Osteocyte (in vitro differentiated cells): ENCODE results near the gene TTLL5. TPM values are rescaled to one million over a fixed set of nuclear protein-coding genes. Genes with fewer than 3 reads are reported as not detected.
A peak's percentile ranks its signal among the peaks of the same experiment; 100 is the strongest.

Experiments
- DNase-seq: peaks from one replicate; pipeline ENCODE4 v3.0.0; 2021; ENCODE audit warnings: mixed read lengths; ENCODE audit not compliant: unreplicated experiment; ENCODE audit errors: extremely low spot score
- H3K27ac Mint-ChIP-seq: one replicate; pipeline ENCODE4 v1.8.0; 2021; ENCODE audit warnings: mild to moderate bottlenecking, mixed read lengths; ENCODE audit not compliant: unreplicated experiment
- H3K27me3 Mint-ChIP-seq: one replicate; pipeline ENCODE4 v1.8.0; 2021; ENCODE audit warnings: mixed read lengths; ENCODE audit not compliant: unreplicated experiment
- H3K36me3 Mint-ChIP-seq: one replicate; pipeline ENCODE4 v1.8.0; 2021; ENCODE audit warnings: mixed read lengths; ENCODE audit not compliant: unreplicated experiment
- H3K4me1 Mint-ChIP-seq: one replicate; pipeline ENCODE4 v1.8.0; 2021; ENCODE audit warnings: mixed read lengths; ENCODE audit not compliant: unreplicated experiment
- H3K4me3 Mint-ChIP-seq: one replicate; pipeline ENCODE4 v1.8.0; 2021; ENCODE audit warnings: mild to moderate bottlenecking, moderate library complexity, mixed read lengths; ENCODE audit not compliant: unreplicated experiment
- H3K9me3 Mint-ChIP-seq: one replicate; pipeline ENCODE4 v1.8.0; 2021; ENCODE audit warnings: mixed read lengths; ENCODE audit not compliant: unreplicated experiment
- CTCF ChIP-seq: fragments of 200-600 bp; sonication (generic); IDR thresholded peaks from 2 replicates; pipeline ENCODE4 v1.5.0; 2021; ENCODE audit warnings: antibody characterized with exemption, mild to moderate bottlenecking, moderate library complexity
- total RNA-seq: library from RNA; stranded (reverse); gene quantifications from 2 replicates; pipeline ENCODE4 v1.2.1, GENCODE V29; 2021

Gene TTLL5
- total RNA-seq, 1 donor from 2014 or later: 37.3 TPM

- H3K9me3 Mint-ChIP-seq: no peaks in the 10 kb centered on the region
- no peaks in the 10 kb centered on the region for H3K27me3 Mint-ChIP-seq
- H3K36me3 Mint-ChIP-seq: peaks cover 5% of the 10 kb centered on the region
- no peak overlapping the region for H3K4me3 Mint-ChIP-seq
- no peak for DNase-seq
- H3K4me1 Mint-ChIP-seq: peaks cover 72% of the 10 kb centered on the region
- peak overlapping the region; percentile 97 for H3K27ac Mint-ChIP-seq
- no peak for TF ChIP-seq CTCF
These were observed 205.9 kb downstream of the TTLL5 start for GRCh38 chr14:75866970-75867369.

GRCh38 chr14:75871181-75871880, 210.3 kb downstream of the TTLL5 start:
- no peaks in the 10 kb centered on the region for H3K9me3 Mint-ChIP-seq
- H3K36me3 Mint-ChIP-seq: peaks cover 5% of the 10 kb centered on the region
- H3K27me3 Mint-ChIP-seq: no peaks in the 10 kb centered on the region
- H3K4me1 Mint-ChIP-seq: peaks cover 64% of the 10 kb centered on the region
- TF ChIP-seq CTCF: no peak
- no peak overlapping the region for H3K4me3 Mint-ChIP-seq
- peak overlapping the region; percentile 69 for H3K27ac Mint-ChIP-seq
- no peak for DNase-seq

DNA sequence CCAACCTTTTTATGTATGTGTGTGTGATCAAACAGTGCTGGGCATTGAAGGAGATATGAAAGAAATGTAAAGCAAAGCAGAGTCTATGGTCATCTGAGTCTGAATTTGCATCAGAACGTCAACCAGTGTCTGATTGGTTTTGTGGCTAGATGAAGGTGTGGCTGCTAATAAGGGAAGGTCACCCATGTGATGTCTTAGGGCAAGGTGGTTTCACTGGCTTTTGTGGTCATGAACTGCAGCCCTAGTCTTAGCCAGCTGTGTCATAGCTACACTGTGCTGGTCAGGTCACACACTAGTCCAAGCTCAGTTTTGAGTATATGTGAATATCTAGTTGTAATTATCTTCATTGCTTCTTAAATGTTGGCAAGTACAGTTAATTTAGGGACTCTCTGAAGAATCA, 214.9 kb downstream of the TTLL5 start:
- Mint-ChIP-seq H3K4me1 (peaks cover 71% of the 10 kb centered on the region), H3K36me3 (peaks cover 2% of the 10 kb centered on the region), H3K27ac (peak overlapping the region; percentile 93), H3K9me3 (no peaks in the 10 kb centered on the region), H3K27me3 (no peaks in the 10 kb centered on the region), H3K4me3 (no peak overlapping the region)
- no peak for TF ChIP-seq CTCF
- no peak for DNase-seq

DNA sequence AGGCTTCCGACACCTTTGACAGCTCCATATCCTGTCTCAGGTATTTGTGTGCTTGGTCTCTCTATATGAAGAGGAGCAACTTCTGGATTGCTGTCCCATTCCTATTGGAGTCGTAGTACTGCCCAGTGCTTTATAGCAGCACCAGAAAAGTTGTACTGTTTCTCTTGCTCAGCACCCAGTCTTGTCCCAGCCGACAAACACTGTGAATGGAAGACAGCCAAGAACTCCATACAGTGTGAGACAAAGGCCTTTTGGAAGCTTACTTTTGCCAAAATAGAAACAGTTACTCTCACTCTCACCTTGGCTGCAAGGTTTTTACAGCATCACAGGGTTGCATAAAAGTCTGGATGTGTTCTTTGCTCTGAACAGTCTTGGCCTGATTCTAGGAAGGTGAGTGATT, 215.5 kb downstream of the TTLL5 start:
- no peaks in the 10 kb centered on the region for H3K9me3 Mint-ChIP-seq
- no peaks in the 10 kb centered on the region for H3K27me3 Mint-ChIP-seq
- peaks cover 2% of the 10 kb centered on the region for H3K36me3 Mint-ChIP-seq
- no peak for DNase-seq
- no peak for TF ChIP-seq CTCF
- H3K4me1 Mint-ChIP-seq: peaks cover 69% of the 10 kb centered on the region
- H3K4me3 Mint-ChIP-seq: no peak overlapping the region
- H3K27ac Mint-ChIP-seq: peak overlapping the region; percentile 93

DNA sequence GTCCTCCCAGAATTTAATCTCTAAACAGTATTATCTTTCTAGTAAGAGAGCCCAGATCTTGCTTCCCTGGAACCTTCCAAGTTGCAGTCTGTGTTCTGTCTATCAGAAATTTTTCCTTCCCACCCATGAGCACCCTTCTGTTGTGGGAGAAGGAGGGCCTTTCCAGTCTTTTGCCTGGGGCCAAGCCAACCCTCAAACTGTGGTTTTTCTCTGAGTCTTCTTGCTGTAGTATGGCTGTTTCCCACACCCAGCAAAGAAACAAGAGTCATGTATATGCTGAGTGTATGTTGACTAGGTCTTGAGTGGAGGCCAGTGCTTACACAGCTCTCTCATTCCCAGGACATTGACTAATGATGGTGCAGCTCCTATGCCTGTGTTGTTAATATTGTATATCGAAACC, 216.2 kb downstream of the TTLL5 start:
- Mint-ChIP-seq H3K27me3 (no peaks in the 10 kb centered on the region), H3K9me3 (no peaks in the 10 kb centered on the region), H3K4me1 (peaks cover 66% of the 10 kb centered on the region), H3K36me3 (peaks cover 2% of the 10 kb centered on the region), H3K27ac (peak overlapping the region; percentile 93), H3K4me3 (no peak overlapping the region)
- no peak for DNase-seq
- no peak for TF ChIP-seq CTCF
